HCT116 (cell line): ENCODE data around the gene DLK1.

ENCODE experiments used
- EZH2phosphoT487 ChIP-seq: fragments of 200-600 bp; IDR thresholded peaks from 2 replicates; pipeline ENCODE4 v1.6.1; 2018; ENCODE audit warnings: antibody characterized with exemption, borderline replicate concordance
- POLR2A ChIP-seq: IDR thresholded peaks from 2 replicates; pipeline ENCODE4 v1.7.0; 2011; ENCODE audit warnings: borderline replicate concordance; ENCODE audit not compliant: insufficient read depth, insufficient read length; ENCODE audit errors: extremely low read depth
- RAD21 ChIP-seq: IDR thresholded peaks from 2 replicates; pipeline ENCODE4 v1.6.1; 2012; ENCODE audit warnings: low read depth, mild to moderate bottlenecking
- YY1 ChIP-seq: IDR thresholded peaks from 2 replicates; pipeline ENCODE4 v1.6.1; 2011; ENCODE audit warnings: low read length, low read depth, moderate library complexity, mild to moderate bottlenecking; ENCODE audit not compliant: insufficient replicate concordance; ENCODE audit errors: extremely low read depth
- TF ChIP-seq, protein P1 (sequence below), 3 experiments: fragments of 200-600 bp in 1 of 3; sonication (generic) in 1 of 3; IDR thresholded peaks in 2 of 3; conservative IDR thresholded peaks in 1 of 3; 2 replicates each; pipeline ENCODE4 v1.5.1; 2012 to 2017; ENCODE audit warnings: low read depth in 2 of 3, low read length in 2 of 3, antibody characterized with exemption in 1 of 3, borderline replicate concordance in 1 of 3, control low read depth in 1 of 3, mild to moderate bottlenecking in 1 of 3, mixed read lengths in 1 of 3, mixed run types in 1 of 3, moderate library complexity in 1 of 3; ENCODE audit not compliant: insufficient read depth in 1 of 3

DNA sequence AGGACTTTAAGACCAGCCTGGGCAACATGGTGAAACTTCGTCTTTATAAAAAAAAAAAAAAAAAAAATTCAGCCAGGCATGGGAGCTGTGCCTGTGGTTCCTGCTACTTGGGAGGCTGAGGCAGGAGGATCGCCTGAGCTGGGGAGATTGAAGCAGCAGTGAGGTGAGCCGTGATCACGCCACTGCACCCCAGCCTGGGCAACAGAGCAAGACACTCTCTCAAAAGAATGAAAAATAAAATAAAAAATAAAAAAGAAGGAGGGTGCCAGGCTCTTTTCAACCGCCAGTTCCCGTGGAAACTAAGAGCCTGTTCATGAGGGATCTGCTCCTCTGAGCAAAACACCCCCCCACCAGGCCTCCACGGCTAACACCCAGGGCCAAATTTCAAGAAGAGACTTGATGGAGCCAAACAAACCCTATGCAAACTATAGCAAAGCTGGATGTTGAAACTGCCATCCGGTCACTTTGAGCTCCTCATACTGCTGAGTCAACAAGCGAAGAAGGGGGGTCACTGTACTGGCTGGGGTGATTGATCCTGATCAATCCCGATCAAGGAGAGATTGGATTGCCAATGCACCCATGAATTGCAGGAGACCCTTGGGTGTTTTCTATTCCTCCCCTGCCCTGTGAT lies 23.4 kb downstream of the DLK1 start:
- TF ChIP-seq, protein P1, sequence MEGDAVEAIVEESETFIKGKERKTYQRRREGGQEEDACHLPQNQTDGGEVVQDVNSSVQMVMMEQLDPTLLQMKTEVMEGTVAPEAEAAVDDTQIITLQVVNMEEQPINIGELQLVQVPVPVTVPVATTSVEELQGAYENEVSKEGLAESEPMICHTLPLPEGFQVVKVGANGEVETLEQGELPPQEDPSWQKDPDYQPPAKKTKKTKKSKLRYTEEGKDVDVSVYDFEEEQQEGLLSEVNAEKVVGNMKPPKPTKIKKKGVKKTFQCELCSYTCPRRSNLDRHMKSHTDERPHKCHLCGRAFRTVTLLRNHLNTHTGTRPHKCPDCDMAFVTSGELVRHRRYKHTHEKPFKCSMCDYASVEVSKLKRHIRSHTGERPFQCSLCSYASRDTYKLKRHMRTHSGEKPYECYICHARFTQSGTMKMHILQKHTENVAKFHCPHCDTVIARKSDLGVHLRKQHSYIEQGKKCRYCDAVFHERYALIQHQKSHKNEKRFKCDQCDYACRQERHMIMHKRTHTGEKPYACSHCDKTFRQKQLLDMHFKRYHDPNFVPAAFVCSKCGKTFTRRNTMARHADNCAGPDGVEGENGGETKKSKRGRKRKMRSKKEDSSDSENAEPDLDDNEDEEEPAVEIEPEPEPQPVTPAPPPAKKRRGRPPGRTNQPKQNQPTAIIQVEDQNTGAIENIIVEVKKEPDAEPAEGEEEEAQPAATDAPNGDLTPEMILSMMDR (IDR thresholded peaks at IDR 0.05 in 2 of 3, conservative IDR thresholded peaks at IDR 0.05 in 1 of 3; ENCODE audit: borderline replicate concordance in 1 of 3, insufficient read depth in 1 of 3, low read depth in 2 of 3, low read length in 2 of 3) = no peak
- TF ChIP-seq POLR2A = no peak
- TF ChIP-seq EZH2phosphoT487 = no peak
- TF ChIP-seq YY1 = no peak
- TF ChIP-seq RAD21 = no peak
